Fibroblast of gingiva (primary cell): ENCODE measurements around the gene LARP4B.

ENCODE experiments used
- DNase-seq: peaks from one replicate; pipeline ENCODE4 v3.0.0-alpha.2; 2011; ENCODE audit warnings: low read depth

LARP4B gene

DNA sequence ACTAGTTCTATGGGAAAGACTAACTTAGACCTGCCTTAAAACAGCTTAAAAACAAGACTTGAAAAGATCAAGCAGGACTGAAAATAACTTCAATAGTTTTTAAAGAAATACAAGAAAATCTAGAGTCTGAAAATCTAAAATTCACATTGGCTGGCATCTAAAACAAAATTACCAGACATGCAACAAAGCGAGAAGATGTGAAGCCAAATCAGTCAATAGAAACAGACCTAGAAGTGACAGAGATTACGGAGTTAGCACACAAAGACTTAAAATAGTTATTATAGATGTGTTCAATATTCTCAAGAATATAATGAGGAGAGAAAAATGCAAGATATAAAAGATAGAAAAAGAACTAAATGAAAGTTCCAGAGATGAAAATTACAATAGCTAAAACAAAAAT is 163.7 kb downstream of the LARP4B start:
- no peak for DNase-seq

GRCh38 chr10:767211-767610 is 164.3 kb downstream of the LARP4B start:
- DNase-seq = no peak

GRCh38 chr10:761376-761775 is 170.1 kb downstream of the LARP4B start:
- DNase-seq = no peak

DNA sequence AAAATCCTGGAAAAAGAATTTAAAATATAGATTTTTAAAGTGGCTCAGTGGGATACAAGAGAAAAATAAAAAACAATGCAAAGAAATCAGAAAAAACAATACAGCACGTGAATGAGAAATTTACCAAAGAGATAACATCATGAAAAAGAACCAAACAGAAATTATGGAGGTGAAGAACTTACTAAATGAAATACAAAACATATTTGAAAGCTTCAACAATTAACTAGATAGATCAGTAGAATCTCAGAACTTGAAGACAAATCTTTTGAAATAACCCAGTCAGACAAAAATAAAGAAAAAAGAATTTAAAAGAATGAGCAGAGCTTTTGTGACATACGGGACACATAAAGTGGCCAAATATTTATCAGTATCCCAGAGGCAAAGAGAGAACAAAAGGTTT is 170.9 kb downstream of the LARP4B start:
- no peak for DNase-seq

DNA sequence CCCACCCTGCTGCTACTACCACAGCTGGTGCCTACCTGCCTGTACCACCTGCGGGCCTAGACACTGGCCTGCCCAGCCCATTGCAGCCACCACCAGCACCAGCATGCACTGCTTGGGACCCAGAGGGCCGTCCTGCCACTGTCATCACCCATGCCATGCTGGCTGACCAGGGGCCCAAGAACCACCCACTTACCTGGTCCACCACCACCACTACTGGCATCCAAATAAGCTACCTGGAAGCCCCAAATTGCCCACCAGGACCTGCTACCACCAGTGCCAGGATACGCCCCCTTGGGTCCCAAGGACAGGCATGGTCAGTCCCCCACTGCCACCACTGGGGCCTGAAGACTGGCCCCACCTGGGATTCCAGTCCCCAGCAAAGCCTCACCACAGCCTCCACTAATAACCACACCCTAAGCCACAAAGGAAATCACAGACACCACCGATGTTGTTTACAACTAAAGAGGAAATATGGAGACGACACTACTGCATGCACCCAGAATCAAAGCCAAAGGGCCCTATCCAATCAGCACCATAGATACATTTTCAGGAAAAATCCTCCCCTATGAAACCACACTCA is 171.5 kb downstream of the LARP4B start:
- DNase-seq = no peak
